Retina (tissue), 1 donor: ENCODE results near the gene GSG1L.
A peak's percentile ranks its signal among the peaks of the same experiment; 100 is the strongest.

ENCODE experiments used
- DNase-seq: peaks from one replicate; pipeline ENCODE4 v3.0.0-alpha.2; 2016

The GSG1L gene

DNA sequence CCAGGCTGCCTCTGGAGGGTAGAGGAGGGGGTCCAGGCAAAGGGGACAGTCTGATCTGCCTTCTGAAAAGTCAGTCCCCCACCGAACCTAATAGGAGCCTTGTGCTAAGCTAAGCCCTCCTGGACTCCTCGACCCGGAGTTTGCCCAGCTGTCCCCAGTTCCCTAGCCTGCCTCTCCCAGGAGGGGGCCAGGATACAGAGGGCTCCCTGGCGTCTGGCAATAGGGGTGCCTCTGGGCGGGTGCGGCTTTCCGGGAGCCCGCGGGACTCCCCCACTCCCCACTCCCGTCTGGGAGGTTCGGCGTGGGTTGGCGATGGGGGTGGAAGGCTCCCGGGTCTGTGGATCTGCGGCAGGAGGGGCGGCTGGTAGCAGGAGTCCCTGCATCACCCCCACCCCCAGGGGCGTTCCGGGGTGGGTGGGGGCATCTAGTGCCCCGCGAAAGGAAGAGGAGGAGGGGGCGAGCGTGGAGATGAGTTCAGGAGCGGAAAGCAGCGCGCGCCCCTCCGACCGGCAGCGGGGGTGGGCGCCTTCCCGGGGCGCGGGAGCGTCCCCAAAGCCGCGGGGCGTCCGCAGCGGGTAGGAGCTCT, 1.2 kb downstream of the GSG1L start:
- DNase-seq: no peak

DNA sequence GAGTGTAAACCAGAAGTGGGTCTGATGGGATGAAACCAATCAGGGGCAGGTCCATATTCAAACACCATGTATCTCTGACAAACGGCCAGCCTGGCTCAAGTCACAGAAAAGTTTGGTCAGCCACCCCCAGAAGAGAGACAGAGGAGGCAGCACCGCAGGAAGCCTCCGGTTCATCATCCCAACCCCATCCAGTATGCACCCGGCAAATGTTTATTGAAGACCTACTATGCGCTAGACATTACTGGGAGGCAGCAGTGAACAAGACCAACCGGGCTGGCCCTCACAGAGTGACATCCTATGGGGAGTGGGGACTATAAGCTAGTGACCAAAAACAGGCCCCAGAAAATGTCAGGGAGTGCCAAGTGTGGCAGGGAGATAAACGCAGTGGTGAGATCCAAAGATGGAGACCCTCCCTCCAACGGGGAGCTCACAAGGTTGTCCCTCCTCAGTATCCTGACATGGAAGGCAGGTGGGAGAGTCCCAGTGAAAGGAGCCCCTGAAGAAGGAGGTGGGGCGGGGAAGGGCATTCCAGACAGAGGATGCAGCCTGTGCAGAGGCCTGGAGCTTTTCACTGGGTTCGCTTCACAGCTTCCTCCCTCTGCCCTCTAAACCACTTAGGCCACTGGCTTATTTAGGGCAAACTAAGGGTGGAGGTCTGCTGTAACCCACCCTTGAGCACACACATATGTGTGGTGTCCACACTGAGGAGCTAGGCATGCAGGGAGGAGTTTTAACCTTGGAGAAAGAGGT, 2.0 kb downstream of the GSG1L start:
- no peak for DNase-seq

DNA sequence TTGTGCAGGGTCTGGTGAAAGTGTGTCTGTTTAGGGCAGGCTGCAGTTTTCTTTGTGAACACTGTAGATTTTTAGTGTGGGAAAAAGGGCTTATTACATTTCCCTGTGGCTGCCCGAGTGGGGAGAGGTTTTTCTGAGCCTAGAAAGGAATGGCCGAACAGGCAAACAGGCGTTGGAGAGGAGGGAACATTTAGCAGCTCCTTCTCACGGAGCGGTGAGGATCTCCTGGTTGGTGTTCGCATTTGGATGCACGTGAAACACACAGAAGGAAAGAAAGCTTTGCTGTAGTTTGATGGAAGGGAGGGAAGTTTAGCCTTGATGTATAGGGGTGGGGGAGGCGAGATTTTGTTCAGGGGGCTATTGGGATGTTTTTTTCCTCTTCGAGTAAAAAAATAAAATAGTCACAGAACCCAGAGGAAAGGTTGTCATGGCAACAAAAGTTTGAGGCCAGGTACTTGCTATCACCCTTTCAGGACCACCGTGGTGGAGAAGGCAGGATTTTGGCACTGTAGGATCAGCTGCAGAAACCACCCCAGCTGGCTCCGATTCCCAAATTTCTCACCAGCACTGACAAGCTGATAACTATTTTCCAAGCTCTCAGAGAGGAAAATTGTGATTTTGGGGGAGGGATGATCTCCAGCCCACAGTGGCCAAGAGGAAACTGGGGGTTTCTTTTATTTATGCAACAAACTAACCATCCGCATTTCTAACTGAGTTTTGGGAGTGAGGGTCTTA, 3.5 kb downstream of the GSG1L start:
- DNase-seq: no peak

DNA sequence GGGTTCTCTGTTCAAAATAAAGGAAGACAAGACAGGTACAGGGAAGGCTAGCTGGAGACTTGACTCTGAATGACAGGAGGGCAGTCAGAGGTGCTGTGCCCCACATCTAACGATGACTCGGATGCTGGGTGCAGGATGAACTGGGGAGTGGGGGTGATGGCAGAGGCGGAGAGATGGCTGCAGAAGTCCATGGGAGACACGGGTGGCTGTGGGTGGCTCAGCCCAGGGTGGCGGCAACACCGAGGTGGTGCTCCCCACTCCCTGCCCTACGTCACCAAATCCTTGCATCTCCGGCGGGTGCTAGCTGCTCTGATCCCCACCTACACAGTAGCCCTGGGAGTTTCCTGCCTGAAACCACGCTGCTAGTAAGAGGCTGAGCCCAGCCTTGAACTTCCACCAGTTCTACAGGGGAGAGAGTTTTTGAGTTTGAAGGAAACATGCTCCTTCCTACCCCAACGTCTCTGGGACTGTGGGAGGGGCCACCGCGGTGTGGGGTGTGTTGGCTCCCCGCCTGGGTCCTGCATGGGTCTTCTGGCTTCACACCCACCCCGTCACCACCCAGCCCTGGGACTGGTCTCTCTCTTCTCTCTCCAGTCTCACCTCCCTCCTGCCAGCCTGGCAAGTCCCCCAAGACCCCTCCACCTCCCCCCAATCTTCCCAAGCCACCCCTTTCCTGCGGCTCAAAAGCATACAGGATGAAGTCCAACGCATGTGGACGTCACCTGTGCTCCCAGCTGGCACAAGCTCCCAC, 4.5 kb downstream of the GSG1L start:
- DNase-seq: no peak

- DNase-seq: no peak
Measured at GRCh38 chr16:28057949-28058348, 5.6 kb downstream of the GSG1L start.

DNA sequence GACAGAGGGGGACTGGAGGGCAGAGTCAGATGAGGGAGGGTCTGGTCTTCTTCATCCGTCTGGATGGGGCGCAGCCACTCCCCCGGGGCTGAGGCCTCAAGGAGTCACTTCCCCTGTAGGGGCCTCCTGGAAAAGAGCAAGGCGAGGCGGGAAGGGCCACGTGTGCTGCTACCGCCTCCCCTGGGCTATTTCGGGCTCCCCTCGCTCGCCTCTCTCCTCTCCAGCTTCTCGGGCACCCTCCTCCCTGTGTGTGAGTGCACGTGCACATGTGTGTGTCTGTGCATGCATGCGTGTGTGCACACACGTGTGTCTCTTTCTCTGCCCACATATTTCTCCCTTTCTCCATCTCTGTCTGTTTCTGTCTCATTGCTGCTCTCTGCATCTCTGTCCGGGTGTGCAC, 10.1 kb downstream of the GSG1L start:
- DNase-seq: no peak

DNA sequence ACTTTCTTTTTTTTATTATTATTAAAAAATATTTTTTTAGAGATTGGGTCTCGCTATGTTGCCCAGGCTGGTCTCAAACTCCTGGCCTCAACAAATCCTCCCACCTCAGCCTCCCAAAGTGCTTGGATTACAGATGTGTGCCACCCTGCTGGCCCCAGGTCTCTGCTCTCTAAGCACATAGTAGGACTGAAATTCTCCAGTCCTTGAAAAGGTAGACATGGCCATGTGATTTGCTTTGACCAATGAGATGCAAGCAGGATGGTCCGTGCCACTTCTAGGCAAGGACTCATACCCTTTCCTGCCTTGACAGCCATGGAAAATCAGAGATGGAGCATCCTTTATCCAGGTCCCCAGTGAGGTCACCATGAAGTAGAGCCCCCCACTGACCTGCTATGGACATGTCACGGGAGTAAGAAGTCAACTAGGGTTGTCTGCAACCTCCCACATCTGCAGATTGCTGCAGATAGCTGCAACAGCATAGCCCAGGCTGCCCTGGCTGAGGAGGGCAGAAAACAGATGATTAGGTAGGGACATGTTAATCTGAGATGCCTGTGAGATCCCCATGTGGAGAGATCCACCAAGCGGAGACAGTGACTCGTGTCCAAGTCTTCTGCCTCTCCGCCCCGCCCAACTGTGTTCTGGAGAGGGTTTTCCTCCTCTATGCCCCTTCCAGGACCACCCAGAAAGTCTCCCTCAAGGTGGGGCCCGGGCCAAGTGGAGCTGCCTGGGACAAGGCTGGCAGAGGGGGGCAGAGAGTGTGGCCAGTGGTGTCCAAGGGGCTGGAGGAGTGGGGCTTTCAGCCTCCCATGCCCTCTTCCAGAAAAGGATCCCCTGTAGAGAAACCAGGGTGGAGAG, 11.0 kb downstream of the GSG1L start:
- no peak for DNase-seq

- DNase-seq: no peak
Measured at GRCh38 chr16:28051486-28051885, 12.0 kb downstream of the GSG1L start.

DNA sequence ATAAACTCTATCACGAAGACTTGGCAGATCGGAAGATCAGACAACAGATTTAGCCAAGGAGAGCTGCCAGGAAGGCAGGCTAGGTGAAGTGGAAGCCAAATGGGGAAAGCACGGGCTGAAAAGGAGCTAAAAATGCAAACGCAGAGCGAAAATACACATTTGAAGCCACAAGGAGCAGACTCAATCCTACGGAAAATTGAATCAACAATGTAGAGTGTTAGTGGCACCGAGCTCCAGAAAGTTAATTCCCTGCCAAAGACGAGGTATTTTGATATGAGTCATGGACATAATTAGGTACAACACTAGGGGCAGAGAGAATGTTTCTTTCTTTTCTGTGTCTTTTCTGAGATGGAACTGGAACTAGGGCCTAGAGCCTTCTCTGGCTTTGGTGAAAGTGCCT, 20.7 kb downstream of the GSG1L start:
- no peak for DNase-seq

- DNase-seq: no peak
Measured at GRCh38 chr16:28041615-28042014, 21.9 kb downstream of the GSG1L start.

- DNase-seq: no peak
Measured at GRCh38 chr16:28040039-28040438, 23.5 kb downstream of the GSG1L start.

DNA sequence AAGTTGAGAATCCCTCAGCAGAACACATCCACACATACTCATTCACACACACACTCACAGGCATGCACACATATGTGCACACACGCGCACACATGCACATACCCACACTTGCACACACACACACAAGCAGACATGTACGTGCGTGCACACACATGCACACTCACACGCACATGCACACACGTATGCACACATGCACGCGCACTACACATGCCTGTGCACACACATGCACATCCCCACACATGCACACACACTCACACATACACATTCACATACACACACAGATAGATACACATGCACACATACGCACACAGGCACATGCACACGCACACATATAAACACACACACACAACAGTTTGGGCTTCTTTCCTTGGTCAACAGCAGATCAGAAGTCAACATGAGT, 24.0 kb downstream of the GSG1L start:
- DNase-seq: no peak

DNA sequence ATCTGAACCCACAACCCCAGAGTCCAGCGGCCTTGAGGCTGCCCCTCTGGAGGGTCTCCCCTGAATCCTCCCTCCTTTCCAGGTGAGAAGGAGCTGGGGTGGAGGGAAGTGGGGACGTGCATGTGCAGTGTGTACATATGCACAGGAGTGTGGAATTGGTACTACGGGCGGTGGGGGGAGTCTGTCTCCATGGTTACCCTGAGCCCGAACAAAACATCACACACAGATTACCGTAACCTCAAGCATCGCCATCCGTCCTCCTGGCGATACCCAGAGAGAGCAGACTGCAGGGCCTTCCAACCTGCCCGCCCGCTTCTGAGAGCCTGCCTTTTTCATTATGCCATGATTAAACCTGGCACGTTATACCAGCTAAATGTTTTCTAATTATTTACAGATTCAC, 25.1 kb downstream of the GSG1L start:
- DNase-seq: no peak

DNA sequence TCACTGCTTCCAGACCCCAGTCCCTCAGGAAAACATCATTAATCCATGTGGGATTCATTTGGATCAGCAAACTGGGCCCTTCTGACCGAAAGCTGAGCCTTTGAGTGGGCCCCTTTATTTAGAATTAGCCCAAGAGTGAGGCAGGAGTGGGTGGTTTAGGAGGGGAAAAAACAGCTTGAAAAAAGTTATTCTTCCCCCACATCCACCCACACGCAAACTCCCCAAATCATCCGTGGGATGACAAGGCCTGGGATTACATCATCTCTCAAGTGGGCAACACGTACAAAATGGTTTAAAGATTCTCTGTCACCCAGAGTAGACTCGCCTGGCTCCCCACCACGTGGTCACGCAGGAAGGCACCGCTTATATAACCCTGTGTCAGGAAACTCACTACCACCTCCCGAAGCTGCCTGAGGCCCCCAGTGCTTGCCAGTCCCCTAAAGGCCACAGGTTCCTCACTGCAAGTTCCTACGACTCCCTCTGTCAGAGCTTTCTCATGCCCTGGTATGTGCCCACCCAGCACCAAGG, 27.6 kb downstream of the GSG1L start:
- DNase-seq: no peak

- DNase-seq: no peak
Measured at GRCh38 chr16:28033870-28034269, 29.6 kb downstream of the GSG1L start.

- no peak for DNase-seq
Measured at GRCh38 chr16:28029387-28030002, 34.0 kb downstream of the GSG1L start.

DNA sequence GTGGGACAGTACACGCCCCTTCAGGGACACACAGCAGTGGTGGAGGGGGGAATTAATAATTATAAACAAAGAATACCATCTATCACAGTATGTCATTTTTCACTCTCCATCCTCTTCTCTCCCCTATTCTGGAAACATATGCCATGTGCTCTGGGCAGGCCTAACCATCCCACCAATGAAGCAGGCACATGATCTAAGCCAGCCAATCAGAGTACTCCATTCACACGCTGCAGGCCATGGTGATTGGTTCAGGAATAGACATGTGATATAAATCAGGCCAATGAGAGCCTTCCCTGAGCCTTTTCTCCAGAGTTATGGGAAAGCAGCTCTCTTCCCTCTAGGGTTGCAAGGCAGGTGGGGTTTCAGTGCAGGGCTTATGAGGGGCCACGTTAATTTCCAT, 36.5 kb downstream of the GSG1L start:
- DNase-seq: no peak

DNA sequence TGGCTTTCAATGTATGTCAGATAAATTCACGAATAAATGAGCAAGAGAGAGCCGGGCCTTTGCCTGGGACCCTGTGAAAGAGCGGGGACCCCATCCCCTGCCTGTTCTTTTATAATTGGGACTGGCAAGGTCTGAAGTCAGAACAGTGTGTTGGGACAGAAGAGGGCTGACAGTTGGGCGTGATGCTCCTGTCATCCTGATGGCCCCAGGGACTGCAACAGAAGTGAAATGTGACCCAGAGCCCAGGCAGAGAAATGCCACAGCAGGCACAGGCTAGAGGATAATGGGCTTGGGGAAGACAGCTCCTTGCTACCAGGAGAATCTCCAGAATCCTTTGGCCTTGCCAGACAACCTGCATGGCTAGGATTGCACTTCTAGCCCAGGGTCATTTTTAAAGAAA, 37.9 kb downstream of the GSG1L start:
- DNase-seq: peak; percentile 38

- no peak for DNase-seq
Measured at GRCh38 chr16:28019218-28019617, 44.3 kb downstream of the GSG1L start.

DNA sequence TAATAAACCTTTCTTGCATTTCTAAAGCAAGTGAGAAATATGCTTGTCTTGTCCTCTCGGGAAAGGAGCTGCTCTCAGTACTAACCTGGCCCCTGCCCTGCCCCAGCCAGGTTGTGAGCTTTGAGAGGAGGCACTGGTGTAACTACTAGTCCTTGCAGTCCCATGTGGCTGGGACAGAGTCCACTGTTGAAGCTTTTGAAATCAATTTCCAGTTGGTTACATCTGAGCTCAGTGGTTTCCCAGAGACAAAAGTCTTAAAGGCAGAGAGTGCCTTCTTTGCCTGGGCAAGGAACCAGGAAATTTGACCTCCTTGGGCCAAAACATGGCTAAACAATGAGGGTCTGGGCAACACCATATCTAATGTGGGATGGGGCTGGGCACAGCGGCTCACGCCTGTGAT, 48.7 kb downstream of the GSG1L start:
- DNase-seq: no peak

DNA sequence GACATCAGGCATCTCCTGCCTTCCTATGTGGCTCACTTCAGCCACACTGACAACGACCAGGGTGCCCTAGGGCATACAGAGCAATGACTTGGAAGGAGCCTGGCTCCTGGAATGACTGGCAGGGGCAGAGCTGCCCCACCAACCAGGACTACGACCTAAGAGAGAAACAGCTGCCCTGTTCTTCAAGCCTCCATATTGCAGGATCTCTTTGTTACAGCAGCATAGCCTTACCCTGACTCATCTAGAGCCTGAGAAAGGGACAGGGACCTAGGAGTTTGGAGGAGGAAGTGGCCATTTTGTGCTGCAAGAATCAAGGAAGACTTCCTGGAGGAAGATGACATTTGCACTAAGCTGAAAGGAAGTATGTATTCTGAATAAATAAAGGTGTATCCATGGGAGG, 49.6 kb downstream of the GSG1L start:
- DNase-seq: no peak

DNA sequence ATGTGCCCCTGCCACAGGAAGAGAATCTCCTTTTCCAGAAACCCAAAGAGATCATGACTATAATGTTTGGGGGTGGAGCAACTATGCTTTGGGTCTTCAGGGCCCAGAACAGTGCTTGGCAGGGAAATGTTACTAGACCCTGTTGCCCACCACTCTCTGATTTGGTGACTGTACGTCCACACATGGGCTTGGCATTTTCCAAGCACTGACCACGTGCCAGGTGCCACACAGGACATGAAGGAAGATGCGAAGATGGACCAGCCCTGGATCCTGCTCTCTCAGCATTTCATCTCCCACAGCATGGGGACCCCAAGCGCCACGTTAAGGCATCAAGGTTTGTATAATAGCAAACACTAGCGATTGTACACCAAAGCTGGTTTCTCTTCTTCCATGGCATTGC, 50.1 kb downstream of the GSG1L start:
- DNase-seq: no peak
